SK-N-SH (cell line): Measurements from ENCODE around the gene WIPF3. TPM values are rescaled to one million over a fixed set of nuclear protein-coding genes. Genes with fewer than 3 reads are reported as not detected.

Source experiments
- CTCF ChIA-PET: fragments of 300-600, 350-600 bp; formaldehyde crosslinking; extraction: SDS; loops from one replicate; lab custom pipeline; 2021; lab: Yijun Ruan, JAX
- POLR2A ChIA-PET: fragments of 350-600 bp; sonication (Branson Sonifier 250); formaldehyde crosslinking; extraction: SDS; loops from one replicate; lab custom pipeline; 2020; ENCODE audit warnings: antibody characterized with exemption, inconsistent platforms; lab: Yijun Ruan, JAX
- DNase-seq: peaks from one replicate; pipeline ENCODE4 v3.0.0; 2012
- H2AFZ ChIP-seq: fragments of 200-600 bp; sonication (generic); 2 replicates; pipeline ENCODE4 v1.8.1; 2016; ENCODE audit warnings: antibody characterized with exemption, mild to moderate bottlenecking, low read depth
- H3F3A ChIP-seq: fragments of 200-600 bp; sonication (generic); replicated peaks from 2 replicates; pipeline ENCODE3; 2016; ENCODE audit warnings: antibody characterized with exemption, mild to moderate bottlenecking; ENCODE audit not compliant: insufficient read depth
- H3K27ac ChIP-seq, 2 experiments: fragments of 200-500 bp in 1 of 2; fragments of 200-600 bp in 1 of 2; sonication (Bioruptor generic) in 1 of 2; sonication (generic), shearing (Covaris generic) in 1 of 2; 2 replicates each; pipeline versions ENCODE4 v1.5.1 to v1.6.1; 2014 to 2016; ENCODE audit warnings: low read depth in 2 of 2, inconsistent platforms in 1 of 2, low read length in 1 of 2, mild to moderate bottlenecking in 1 of 2, mixed read lengths in 1 of 2
- H3K27me3 ChIP-seq: fragments of 200-600 bp; sonication (generic), shearing (Covaris generic); 2 replicates; pipeline ENCODE4 v1.6.1; 2016; ENCODE audit warnings: mixed run types; ENCODE audit not compliant: insufficient read depth
- H3K36me3 ChIP-seq, 2 experiments: fragments of 200-500 bp in 1 of 2; fragments of 200-600 bp in 1 of 2; sonication (Bioruptor generic) in 1 of 2; sonication (generic) in 1 of 2; replicated peaks in 1 of 2; 2 replicates each; pipeline versions ENCODE3 to v1.5.1; 2014 to 2016; ENCODE audit warnings: low read length in 1 of 2, mild to moderate bottlenecking in 1 of 2; ENCODE audit not compliant: insufficient read depth in 2 of 2, control insufficient read depth in 1 of 2
- H3K4me1 ChIP-seq, 2 experiments: fragments of 200-500 bp in 1 of 2; fragments of 200-600 bp in 1 of 2; sonication (Bioruptor generic) in 1 of 2; sonication (generic), shearing (Covaris generic) in 1 of 2; 2 replicates each; pipeline versions ENCODE4 v1.5.1 to v1.6.1; 2014 to 2016; ENCODE audit warnings: low read depth in 1 of 2, low read length in 1 of 2, mixed run types in 1 of 2; ENCODE audit not compliant: insufficient read depth in 2 of 2, control insufficient read depth in 1 of 2
- H3K4me2 ChIP-seq: fragments of 200-600 bp; sonication (generic), shearing (Covaris generic); 2 replicates; pipeline ENCODE4 v1.6.1; 2017; ENCODE audit warnings: mixed run types
- H3K4me3 ChIP-seq, 2 experiments: fragments of 200-500 bp in 1 of 2; fragments of 200-600 bp in 1 of 2; sonication (Bioruptor generic) in 1 of 2; sonication (generic), shearing (Covaris generic) in 1 of 2; 2 replicates each; pipeline versions ENCODE4 v1.5.1 to v1.8.1; 2014 to 2016; ENCODE audit warnings: low read depth in 2 of 2, inconsistent platforms in 1 of 2, low read length in 1 of 2, mild to moderate bottlenecking in 1 of 2, mixed read lengths in 1 of 2, moderate library complexity in 1 of 2
- H3K79me2 ChIP-seq: fragments of 200-600 bp; sonication (generic); 2 replicates; pipeline ENCODE4 v1.8.1; 2017; ENCODE audit warnings: mild to moderate bottlenecking; ENCODE audit not compliant: insufficient read depth
- H3K9ac ChIP-seq: fragments of 200-600 bp; sonication (generic); 2 replicates; pipeline ENCODE4 v1.6.1; 2017; ENCODE audit warnings: mixed run types
- H3K9me2 ChIP-seq: fragments of 200-600 bp; sonication (generic); 2 replicates; pipeline ENCODE4 v1.6.1; 2017; ENCODE audit warnings: mixed run types
- H3K9me3 ChIP-seq: fragments of 200-600 bp; sonication (generic); 2 replicates; pipeline ENCODE4 v1.6.1; 2017; ENCODE audit warnings: mixed run types, mild to moderate bottlenecking, moderate library complexity
- H4K20me1 ChIP-seq: fragments of 200-600 bp; sonication (generic); 2 replicates; pipeline ENCODE4 v1.6.1; 2017; ENCODE audit warnings: mild to moderate bottlenecking, mixed run types; ENCODE audit not compliant: insufficient read depth
- ELF1 ChIP-seq: IDR thresholded peaks from 2 replicates; pipeline ENCODE4 v1.4.0; 2012
- EZH2phosphoT487 ChIP-seq: fragments of 200-600 bp; sonication (generic); IDR thresholded peaks from 2 replicates; pipeline ENCODE4 v1.6.1; 2017; ENCODE audit warnings: low read depth, mixed run types, mild to moderate bottlenecking, antibody characterized with exemption, moderate library complexity, borderline replicate concordance
- FOXM1 ChIP-seq: IDR thresholded peaks from 2 replicates; pipeline ENCODE4 v1.4.0; 2012; ENCODE audit warnings: low read depth, mild to moderate bottlenecking
- GATA2 ChIP-seq: sonication (generic); formaldehyde crosslinking; IDR thresholded peaks from 2 replicates; pipeline ENCODE4 v1.5.0; 2020; ENCODE audit warnings: mild to moderate bottlenecking, missing genetic modification reagents
- IRF3 ChIP-seq: fragments of 150-350 bp; IDR thresholded peaks from 2 replicates; pipeline ENCODE4 v1.6.1; 2016; ENCODE audit warnings: mild to moderate bottlenecking, low read depth, low read length
- JUND ChIP-seq: IDR thresholded peaks from 2 replicates; pipeline ENCODE4 v1.4.0; 2012
- NFIC ChIP-seq: IDR thresholded peaks from 2 replicates; pipeline ENCODE4 v1.4.0; 2012; ENCODE audit warnings: borderline replicate concordance
- NRF1 ChIP-seq: IDR thresholded peaks from 2 replicates; pipeline ENCODE4 v1.6.1; 2012; ENCODE audit warnings: low read depth, mild to moderate bottlenecking, low read length
- PBX3 ChIP-seq: IDR thresholded peaks from 2 replicates; pipeline ENCODE4; 2012
- POLR2AphosphoS5 ChIP-seq: IDR thresholded peaks from 2 replicates; pipeline ENCODE4 v1.6.1; 2012; ENCODE audit warnings: low read depth, low read length
- RAD21 ChIP-seq: IDR thresholded peaks from 2 replicates; pipeline ENCODE4 v1.6.1; 2012; ENCODE audit warnings: mild to moderate bottlenecking, low read length
- RCOR1 ChIP-seq: fragments of 150-350 bp; IDR thresholded peaks from 2 replicates; pipeline ENCODE4 v1.6.1; 2017; ENCODE audit warnings: antibody characterized with exemption, low read length
- RXRA ChIP-seq: IDR thresholded peaks from 2 replicates; pipeline ENCODE4 v1.4.0; 2012; ENCODE audit warnings: low read depth, mild to moderate bottlenecking, borderline replicate concordance
- SIN3A ChIP-seq: IDR thresholded peaks from 2 replicates; pipeline ENCODE4 v1.6.1; 2012; ENCODE audit warnings: low read depth, mild to moderate bottlenecking, low read length, moderate library complexity, borderline replicate concordance
- TAF1 ChIP-seq: IDR thresholded peaks from 2 replicates; pipeline ENCODE4 v1.6.1; 2012; ENCODE audit warnings: low read depth, mild to moderate bottlenecking, low read length, moderate library complexity, borderline replicate concordance
- TEAD4 ChIP-seq: IDR thresholded peaks from 2 replicates; pipeline ENCODE4 v1.4.0; 2012; ENCODE audit warnings: mild to moderate bottlenecking, borderline replicate concordance; ENCODE audit not compliant: insufficient read depth
- USF1 ChIP-seq: IDR thresholded peaks from 2 replicates; pipeline ENCODE4 v1.4.0; 2012; ENCODE audit warnings: low read depth, borderline replicate concordance
- WGBS: methylation state at CpG from one replicate; pipeline ENCODE4 v1.1.6; 2017; ENCODE audit warnings: low lambda C conversion rate; 5-methylcytosine and 5-hydroxymethylcytosine counted together
- polyA plus RNA-seq, 3 experiments: library from polyadenylated mRNA; depleted of rRNA; stranded (reverse); fragments of >200 nt; gene quantifications; 2 replicates each; pipeline ENCODE4 v1.2.3, GENCODE V29; 2012

Gene WIPF3
- polyA plus RNA-seq, 1 of the 3 experiments (the other 2 are of a cell fraction) = 0.02 TPM

GRCh38 chr7:29844559-29844958 is 38.3 kb downstream of the WIPF3 start:
- Histone ChIP-seq H3K9me3 (no peaks in the 10 kb centered on the region), H3K9me2 (no peaks in the 10 kb centered on the region), H3F3A (no peaks in the 10 kb centered on the region), H4K20me1 (no peaks in the 10 kb centered on the region), H2AFZ (no peak overlapping the region), H3K36me3 (no peaks in the 10 kb centered on the region), H3K4me3 (no peak overlapping the region), H3K4me1 (no peaks in the 10 kb centered on the region), H3K27me3 (peaks cover 45% of the 10 kb centered on the region), H3K9ac (no peak overlapping the region), H3K27ac (no peak overlapping the region), H3K79me2 (no peaks in the 10 kb centered on the region), H3K4me2 (no peak overlapping the region)
- TF ChIP-seq POLR2AphosphoS5 (no peak), RXRA (no peak), ELF1 (no peak), SIN3A (no peak), NRF1 (no peak), JUND (no peak), FOXM1 (no peak), TEAD4 (no peak), TAF1 (no peak), NFIC (no peak), PBX3 (no peak)
- CTCF ChIA-PET = interaction anchor here (0.9 to 1.8 kb wide), 5 partner anchors 12 to 141 kb away, joined by 3 to 4 read pairs (median 3); no protein-coding TSS in a partner anchor
- POLR2A ChIA-PET = no interaction called here
- WGBS = 82% methylated on average over 9 of the region's 9 CpGs
- no peak for DNase-seq

- H3K27ac ChIP-seq = no peak overlapping the region
- ChIA-PET POLR2A (no interaction called here), CTCF (interaction anchor here (1.4 to 3.1 kb wide), 2 partner anchors 30 to 74 kb away, joined by 4 to 13 read pairs; no protein-coding TSS in a partner anchor)
- no peak for DNase-seq
- H3K36me3 ChIP-seq = no peaks in the 10 kb centered on the region
- no peak overlapping the region for H3K4me2 ChIP-seq
- H2AFZ ChIP-seq = no peak overlapping the region
- no peaks in the 10 kb centered on the region for H3K4me1 ChIP-seq
- no peak for TF ChIP-seq GATA2 (CRISPR knock-in tag)
- WGBS = 60% methylated on average over 6 of the region's 6 CpGs
- H4K20me1 ChIP-seq = no peaks in the 10 kb centered on the region
- H3K27me3 ChIP-seq = peaks cover 41% of the 10 kb centered on the region
- H3K9ac ChIP-seq = no peak overlapping the region
- no peaks in the 10 kb centered on the region for H3K9me2 ChIP-seq
- no peak overlapping the region for H3K4me3 ChIP-seq
- H3F3A ChIP-seq = no peaks in the 10 kb centered on the region
- H3K79me2 ChIP-seq = no peaks in the 10 kb centered on the region
- H3K9me3 ChIP-seq = no peaks in the 10 kb centered on the region
Observed at GRCh38 chr7:29847496-29847895, 41.2 kb downstream of the WIPF3 start.

GRCh38 chr7:29847916-29848315 is 41.6 kb downstream of the WIPF3 start:
- Histone ChIP-seq H2AFZ (no peak overlapping the region), H3K4me2 (no peak overlapping the region), H3K9me3 (no peaks in the 10 kb centered on the region), H3K4me1 (no peaks in the 10 kb centered on the region), H3K4me3 (no peak overlapping the region), H3K27ac (no peak overlapping the region), H4K20me1 (no peaks in the 10 kb centered on the region), H3K36me3 (no peaks in the 10 kb centered on the region), H3K79me2 (no peaks in the 10 kb centered on the region), H3K27me3 (peaks cover 39% of the 10 kb centered on the region), H3K9ac (no peak overlapping the region), H3F3A (no peaks in the 10 kb centered on the region), H3K9me2 (no peaks in the 10 kb centered on the region)
- TF ChIP-seq EZH2phosphoT487 = no peak
- TF ChIP-seq RCOR1 = no peak
- no peak for TF ChIP-seq IRF3
- no peak for TF ChIP-seq USF1
- TF ChIP-seq TEAD4 = no peak
- TF ChIP-seq RXRA = no peak
- TF ChIP-seq PBX3 = no peak
- no peak for TF ChIP-seq RAD21
- 57% methylated on average over 3 of the region's 3 CpGs for WGBS
- ChIA-PET CTCF (interaction anchor here (0.8 to 3.1 kb wide), 5 partner anchors 8 to 89 kb away, joined by 3 to 13 read pairs (median 4); no protein-coding TSS in a partner anchor), POLR2A (no interaction called here)
- DNase-seq = no peak
